Measurements from ENCODE around the gene ZNF862. TPM values are rescaled to one million over a fixed set of nuclear protein-coding genes. Genes with fewer than 3 reads are reported as not detected.

The ZNF862 gene
- total RNA-seq, 1 donor from 2014 or later = 10.4 TPM

- Histone ChIP-seq H3K4me1 (peaks cover 51% of the 10 kb centered on the region), H3K27ac (replicated peaks) (no peak overlapping the region), H3K27me3 (ENCODE audit: low read depth) (no peaks in the 10 kb centered on the region), H3K9me3 (replicated peaks) (no peaks in the 10 kb centered on the region), H3K36me3 (peaks cover 35% of the 10 kb centered on the region), H3K4me3 (no peak overlapping the region)
- no peak for DNase-seq
- intact Hi-C loops (cut with micrococcal nuclease) = no loop called here
- TF ChIP-seq CTCF (IDR thresholded peaks at IDR 0.05; ENCODE audit: borderline replicate concordance) = no peak
Observed at GRCh38 chr7:149866779-149867447, 28.7 kb downstream of the ZNF862 start.

GRCh38 chr7:149867762-149868622, 29.8 kb downstream of the ZNF862 start:
- intact Hi-C loops (cut with micrococcal nuclease) = no loop called here
- no peak for TF ChIP-seq CTCF (IDR thresholded peaks at IDR 0.05; ENCODE audit: borderline replicate concordance)
- Histone ChIP-seq H3K9me3 (replicated peaks) (no peaks in the 10 kb centered on the region), H3K36me3 (peaks cover 24% of the 10 kb centered on the region), H3K27me3 (ENCODE audit: low read depth) (no peaks in the 10 kb centered on the region), H3K4me3 (no peak overlapping the region), H3K27ac (replicated peaks) (peak overlapping the region; percentile 21), H3K4me1 (peaks cover 62% of the 10 kb centered on the region)
- DNase-seq = no peak

GRCh38 chr7:149868623-149869290, 30.6 kb downstream of the ZNF862 start:
- no peak for DNase-seq
- H3K4me1 ChIP-seq = peaks cover 68% of the 10 kb centered on the region
- H3K27me3 ChIP-seq (ENCODE audit: low read depth) = no peaks in the 10 kb centered on the region
- H3K36me3 ChIP-seq = peaks cover 16% of the 10 kb centered on the region
- intact Hi-C loops (cut with micrococcal nuclease) = no loop called here
- no peaks in the 10 kb centered on the region for H3K9me3 ChIP-seq (replicated peaks)
- TF ChIP-seq CTCF (IDR thresholded peaks at IDR 0.05; ENCODE audit: borderline replicate concordance) = peak; percentile 14
- H3K4me3 ChIP-seq = no peak overlapping the region
- H3K27ac ChIP-seq (replicated peaks) = peak overlapping the region; percentile 21

- H3K9me3 ChIP-seq (replicated peaks) = no peaks in the 10 kb centered on the region
- peaks cover 11% of the 10 kb centered on the region for H3K36me3 ChIP-seq
- H3K27me3 ChIP-seq (ENCODE audit: low read depth) = no peaks in the 10 kb centered on the region
- no peak for TF ChIP-seq CTCF (IDR thresholded peaks at IDR 0.05; ENCODE audit: borderline replicate concordance)
- no peak for DNase-seq
- H3K27ac ChIP-seq (replicated peaks) = peak overlapping the region; percentile 17
- H3K4me1 ChIP-seq = peaks cover 73% of the 10 kb centered on the region
- no peak overlapping the region for H3K4me3 ChIP-seq
- intact Hi-C loops (cut with micrococcal nuclease) = no loop called here
Observed at GRCh38 chr7:149869291-149869650, 31.1 kb downstream of the ZNF862 start.

GRCh38 chr7:149869867-149870266, 31.7 kb downstream of the ZNF862 start:
- no peaks in the 10 kb centered on the region for H3K27me3 ChIP-seq (ENCODE audit: low read depth)
- intact Hi-C loops (cut with micrococcal nuclease) = no loop called here
- no peak overlapping the region for H3K27ac ChIP-seq (replicated peaks)
- no peak for TF ChIP-seq CTCF (IDR thresholded peaks at IDR 0.05; ENCODE audit: borderline replicate concordance)
- no peaks in the 10 kb centered on the region for H3K9me3 ChIP-seq (replicated peaks)
- peaks cover 5% of the 10 kb centered on the region for H3K36me3 ChIP-seq
- H3K4me1 ChIP-seq = peaks cover 79% of the 10 kb centered on the region
- H3K4me3 ChIP-seq = no peak overlapping the region
- no peak for DNase-seq

Data from left ventricle myocardium inferior (tissue), 1 donor.